NCI-H1417 treated with DMSO at 0.1 percent for 48 hours (cell line): ENCODE measurements around the gene SLC9A7.
A peak's percentile ranks its signal among the peaks of the same experiment; 100 is the strongest.

Experiments used
- DNase-seq: peaks from one replicate; lab custom pipeline; 2025; lab: John Stamatoyannopoulos, UW

The SLC9A7 gene

DNA sequence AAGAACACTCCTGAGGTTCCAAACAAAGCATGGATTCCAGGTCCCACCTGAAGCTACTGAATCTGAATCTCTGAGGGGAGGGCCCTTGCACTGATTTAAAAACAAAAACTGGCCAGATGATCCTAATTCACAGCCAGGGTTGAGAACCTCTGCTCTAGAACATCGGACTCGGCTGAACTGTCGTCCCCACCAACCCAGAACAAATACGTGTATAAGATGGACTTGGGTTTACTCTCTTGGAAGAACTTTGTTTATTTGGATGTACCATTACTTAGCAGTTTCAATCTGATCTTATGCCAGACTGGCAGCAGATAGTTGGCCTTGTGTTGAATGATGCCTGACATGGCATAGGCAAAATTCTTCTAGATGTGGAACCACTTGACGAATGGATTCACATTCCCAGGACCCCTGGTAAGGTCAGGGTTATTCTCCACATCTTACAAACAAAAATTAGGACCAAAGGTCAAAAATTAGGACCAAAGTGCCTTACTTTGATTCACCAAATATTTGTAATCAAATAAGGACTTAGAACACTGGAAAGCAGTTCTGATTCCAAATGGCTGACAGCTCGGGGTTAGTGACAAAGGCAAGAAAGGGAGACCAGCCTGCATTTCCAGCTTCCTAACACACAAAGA, 156.3 kb downstream of the SLC9A7 start:
- no peak for DNase-seq

- no peak for DNase-seq
These were observed 157.6 kb downstream of the SLC9A7 start for GRCh38 chrX:46601283-46601682.

DNA sequence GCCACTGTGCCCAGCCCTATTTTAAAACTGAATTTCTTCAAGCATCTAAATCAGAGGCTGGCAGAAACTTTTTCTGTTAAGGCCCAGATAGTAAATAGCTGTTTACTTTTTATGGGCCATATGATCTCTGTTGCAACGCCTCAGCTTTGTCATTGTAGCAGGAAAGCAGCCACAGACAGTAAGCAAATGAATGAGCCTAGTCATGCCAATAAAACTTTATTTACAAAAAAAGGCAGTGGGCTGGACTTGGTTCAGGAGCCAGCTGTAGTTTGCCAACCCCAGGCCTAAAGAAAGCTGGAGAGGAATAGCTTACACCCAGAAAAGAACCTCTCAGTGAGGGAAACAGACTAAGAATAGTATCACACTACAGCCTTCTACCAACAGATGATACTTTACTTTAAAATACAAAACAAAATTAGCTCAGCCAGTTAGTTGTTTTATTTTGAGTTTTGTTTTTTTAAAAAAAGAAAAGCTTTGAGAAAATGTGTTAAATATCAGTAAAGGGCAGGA, 159.8 kb downstream of the SLC9A7 start:
- no peak for DNase-seq

GRCh38 chrX:46597771-46598170, 161.1 kb downstream of the SLC9A7 start:
- DNase-seq: no peak

GRCh38 chrX:46597208-46597607, 161.7 kb downstream of the SLC9A7 start:
- no peak for DNase-seq

- no peak for DNase-seq
These were observed 163.8 kb downstream of the SLC9A7 start for GRCh38 chrX:46595084-46595483.

DNA sequence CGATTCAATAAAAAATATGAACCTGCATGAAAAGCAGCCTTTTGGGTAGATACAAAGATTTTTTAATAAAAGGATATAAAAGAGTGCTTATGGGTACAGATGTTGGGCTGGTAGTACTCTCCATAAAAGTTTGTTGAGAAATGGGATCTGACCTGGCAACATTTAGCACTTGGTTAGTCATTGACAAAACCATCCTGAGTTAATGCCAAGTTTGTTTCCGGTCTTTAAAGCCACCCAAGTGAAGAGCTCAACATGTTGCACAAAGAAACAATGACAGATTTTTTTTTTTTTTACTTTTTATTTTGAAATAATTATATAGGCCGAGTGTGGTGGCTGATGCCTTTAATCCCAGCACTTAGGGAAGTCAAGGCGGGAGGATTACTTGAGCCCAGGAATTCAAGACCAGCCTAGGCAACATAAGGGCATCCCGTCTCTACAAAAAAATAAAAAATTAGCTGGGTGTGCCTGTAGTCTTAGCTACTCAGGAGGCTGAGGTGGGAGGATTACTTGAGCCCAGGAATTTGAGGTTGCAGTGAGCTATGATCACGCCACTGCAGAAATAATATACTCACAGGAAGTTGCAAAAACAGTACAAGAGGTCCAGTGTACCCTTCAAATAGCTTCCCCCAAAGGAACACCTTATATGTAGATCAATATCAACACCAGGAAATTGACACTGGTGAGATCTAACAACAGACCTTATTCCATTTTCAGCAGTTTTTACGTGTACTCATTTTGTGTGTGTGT, 168.8 kb downstream of the SLC9A7 start:
- DNase-seq: no peak

GRCh38 chrX:46588263-46588662, 170.7 kb downstream of the SLC9A7 start:
- no peak for DNase-seq

DNA sequence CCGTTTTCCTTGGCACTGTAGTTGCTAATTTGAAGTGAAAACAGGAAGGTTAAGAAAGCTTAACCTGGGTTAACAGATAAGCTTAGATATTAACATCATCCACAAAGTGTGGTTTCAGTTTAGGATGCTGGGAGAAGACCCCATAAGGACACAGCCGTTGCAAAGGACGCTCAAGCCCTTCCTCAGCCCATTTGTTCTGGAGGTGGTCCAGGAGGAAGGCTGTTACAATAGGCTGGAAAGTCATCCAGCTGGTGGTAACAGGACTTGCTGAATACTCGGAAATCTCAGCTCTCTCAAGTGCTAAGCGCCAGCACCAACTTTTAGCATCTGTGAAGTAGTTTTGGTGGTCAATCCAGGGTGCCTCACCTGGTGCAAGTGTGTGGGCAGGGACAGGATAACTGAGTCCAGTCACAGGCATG, 171.2 kb downstream of the SLC9A7 start:
- DNase-seq: no peak

- no peak for DNase-seq
These were observed 171.8 kb downstream of the SLC9A7 start for GRCh38 chrX:46587158-46587557.

GRCh38 chrX:46584736-46585135, 174.2 kb downstream of the SLC9A7 start:
- no peak for DNase-seq

DNA sequence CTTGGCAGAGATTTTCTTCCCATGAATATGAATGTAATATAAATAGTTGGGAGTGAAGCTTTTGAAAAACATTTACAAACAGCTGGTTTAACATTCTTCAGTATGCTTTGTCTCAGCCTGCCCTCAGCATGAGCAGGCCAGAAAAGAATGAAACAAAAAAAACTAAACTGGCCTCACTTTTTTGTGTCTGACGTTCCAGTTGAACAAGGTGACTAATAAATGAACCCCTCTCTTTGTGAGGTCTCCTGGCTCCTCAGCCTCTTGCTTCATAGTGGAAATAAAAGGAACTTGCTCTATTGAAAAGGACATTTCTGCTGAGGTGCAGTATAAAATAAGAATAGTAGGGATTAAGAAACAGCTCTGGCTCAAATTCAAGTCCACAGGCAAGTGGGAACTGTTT, 176.0 kb downstream of the SLC9A7 start:
- no peak for DNase-seq

GRCh38 chrX:46582325-46582724, 176.6 kb downstream of the SLC9A7 start:
- no peak for DNase-seq

- DNase-seq: no peak
These were observed 178.3 kb downstream of the SLC9A7 start for GRCh38 chrX:46580613-46581012.

DNA sequence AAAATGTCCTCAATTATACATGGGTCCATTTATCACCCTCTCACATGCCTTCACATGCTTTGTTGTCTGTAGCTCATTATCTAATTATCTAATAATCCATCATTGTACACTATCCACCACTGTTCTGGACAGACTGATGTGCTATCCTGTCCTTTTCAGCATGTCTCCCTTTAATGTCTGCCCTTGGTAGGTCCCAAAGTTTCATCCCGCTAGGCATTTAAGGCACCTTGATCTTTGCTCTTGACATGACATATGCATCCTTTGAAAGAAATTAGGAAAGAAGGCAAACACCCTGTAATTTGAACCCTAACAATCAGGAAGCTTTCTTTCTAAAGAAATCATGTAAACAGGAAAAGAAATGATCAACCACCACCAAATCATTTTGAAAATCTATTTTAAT, 179.7 kb downstream of the SLC9A7 start:
- no peak for DNase-seq

- no peak for DNase-seq
These were observed 181.5 kb downstream of the SLC9A7 start for GRCh38 chrX:46577221-46578005.

- DNase-seq: no peak
These were observed 182.5 kb downstream of the SLC9A7 start for GRCh38 chrX:46576458-46576857.

- no peak for DNase-seq
These were observed 182.9 kb downstream of the SLC9A7 start for GRCh38 chrX:46575991-46576392.

GRCh38 chrX:46575586-46575985, 183.3 kb downstream of the SLC9A7 start:
- no peak for DNase-seq

GRCh38 chrX:46574774-46575381, 184.0 kb downstream of the SLC9A7 start:
- peak; percentile 13 for DNase-seq

GRCh38 chrX:46573892-46574773, 184.8 kb downstream of the SLC9A7 start:
- peak; percentile 29 for DNase-seq
